A375 (cell line): ENCODE results near the gene LRRC8E. TPM values are rescaled to one million over a fixed set of nuclear protein-coding genes. Genes with fewer than 3 reads are reported as not detected.

Source experiments
- total RNA-seq: library from RNA; depleted of rRNA; stranded (reverse); fragments of >200 nt; shearing (Covaris generic); gene quantifications from 2 replicates; pipeline ENCODE4 v1.2.3, GENCODE V29; 2014; rRNA removed

LRRC8E gene
- 11.6 and 14.7 TPM in 2 replicates for total RNA-seq

DNA sequence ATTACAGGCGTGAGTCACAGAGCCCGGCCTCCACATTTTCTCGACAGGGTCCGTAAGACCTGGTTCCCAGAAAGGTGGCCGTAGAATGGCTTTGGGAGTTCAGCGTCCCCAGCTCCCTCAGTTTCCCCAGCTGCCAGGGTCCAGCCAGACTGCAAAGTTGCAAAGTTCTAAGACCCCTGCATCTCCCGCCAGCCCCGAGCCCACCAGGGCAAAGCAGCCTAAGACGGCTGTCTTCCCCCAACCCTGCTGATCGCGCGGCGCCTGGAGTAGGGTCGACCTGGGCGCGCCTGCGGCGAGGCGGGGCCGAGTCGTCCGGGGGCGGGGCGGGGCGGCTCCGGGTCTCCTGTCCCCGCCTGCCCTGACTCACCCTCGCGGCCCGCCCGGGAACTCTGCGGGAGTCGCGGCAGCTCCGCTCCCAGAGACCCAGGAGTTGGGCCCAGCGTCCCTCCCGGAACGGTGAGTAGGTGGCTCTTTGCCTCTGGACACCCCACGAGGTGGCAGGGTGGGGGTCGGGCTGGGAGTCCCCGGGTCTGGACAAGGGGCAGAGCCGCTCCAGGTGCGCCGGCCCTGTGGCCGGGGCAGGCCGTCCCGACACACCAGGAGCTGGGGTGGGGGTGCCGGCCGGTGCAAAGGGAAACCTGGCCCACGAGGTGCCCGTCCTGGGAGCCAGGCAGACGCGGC is at the start of gene LRRC8E:
LRRC8E (plus strand) TSS at position 366 of the 681 bp plus-strand sequence. CDS start 7,094 bp downstream, outside the sequence.

DNA sequence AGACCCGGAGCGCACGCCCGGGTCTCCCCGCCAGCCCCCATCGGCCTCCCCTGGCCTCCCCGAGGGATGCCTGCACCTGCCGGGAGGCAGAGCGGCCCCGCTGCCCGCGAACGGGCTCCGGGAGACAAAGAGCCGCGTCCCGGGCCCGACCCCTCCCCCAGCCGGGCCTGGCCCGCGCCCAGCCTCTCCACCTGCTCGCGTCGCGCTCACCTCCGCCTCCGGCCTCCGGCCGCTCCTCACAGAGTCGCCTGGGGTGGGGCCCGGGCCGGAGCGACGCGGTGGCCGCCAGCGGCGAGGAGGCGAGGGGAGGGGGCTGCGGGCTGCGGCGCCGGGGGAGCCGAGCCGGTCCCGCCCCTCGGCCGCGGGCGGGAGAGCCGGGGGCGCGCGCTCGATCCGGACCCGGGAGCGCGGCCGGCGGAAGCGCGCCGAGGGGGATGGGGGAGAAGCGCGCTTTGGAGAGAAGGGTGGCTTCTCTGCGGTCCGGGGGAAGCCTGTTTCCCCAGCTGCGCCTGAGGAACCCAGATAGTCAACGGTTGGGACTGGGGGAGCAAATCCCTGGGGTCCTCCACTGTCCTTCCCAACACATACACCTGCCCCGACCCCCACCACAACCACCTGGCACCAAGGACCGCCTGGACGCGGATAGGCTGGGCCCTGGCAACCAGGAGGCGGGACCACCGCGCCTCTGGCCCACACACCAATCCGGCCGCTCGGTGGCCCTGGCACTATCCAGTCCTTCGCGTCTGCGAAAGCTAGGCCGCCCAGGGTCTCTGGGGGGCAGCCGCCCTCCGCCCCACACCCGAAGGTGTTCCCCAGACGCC is 14.0 kb upstream of the LRRC8E start, which contains the start of gene PRR36:
PRR36 (minus strand) TSS at position 315 of the 821 bp plus-strand sequence. CDS start 701 bp downstream, outside the sequence.

DNA sequence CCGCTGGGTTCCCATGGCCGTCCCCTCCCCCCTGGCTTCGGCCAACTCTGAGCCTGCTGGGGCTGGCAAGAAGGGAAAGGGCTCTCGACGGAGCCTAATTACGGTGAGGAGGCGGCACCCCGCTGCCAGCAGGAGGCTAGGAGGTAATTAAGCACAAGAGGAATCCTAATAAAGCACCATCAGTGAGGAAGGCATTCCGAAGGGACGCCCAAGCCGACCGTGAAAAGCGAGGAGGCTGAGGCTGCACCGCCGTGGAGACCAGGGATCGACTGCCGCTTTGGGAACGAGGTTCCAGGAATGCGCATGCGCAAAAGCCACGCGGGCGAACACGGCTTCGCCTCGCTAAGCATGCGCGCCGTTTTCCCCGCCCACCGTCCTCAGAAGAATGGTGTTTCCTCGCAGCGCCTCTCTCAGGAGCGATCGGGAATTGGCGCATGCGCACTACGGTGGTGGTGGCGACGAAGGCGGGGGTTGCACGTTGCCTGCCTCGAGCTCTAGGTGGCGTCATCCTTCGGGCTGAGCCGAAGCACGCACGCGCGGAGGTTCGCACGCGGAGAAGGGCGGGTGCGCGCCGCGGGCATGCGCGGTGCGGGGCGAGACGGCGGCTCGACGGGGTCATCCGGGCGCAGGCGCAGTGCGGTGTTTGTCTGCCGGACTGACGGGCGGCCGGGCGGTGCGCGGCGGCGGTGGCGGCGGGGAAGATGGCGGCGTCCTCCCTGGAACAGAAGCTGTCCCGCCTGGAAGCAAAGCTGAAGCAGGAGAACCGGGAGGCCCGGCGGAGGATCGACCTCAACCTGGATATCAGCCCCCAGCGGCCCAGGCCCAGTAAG is 15.1 kb downstream of the LRRC8E start, which contains the start of gene MAP2K7:
MAP2K7 (plus strand) TSS at position 634 of the 830 bp plus-strand sequence; CDS start at position 702, 68 bp downstream.

DNA sequence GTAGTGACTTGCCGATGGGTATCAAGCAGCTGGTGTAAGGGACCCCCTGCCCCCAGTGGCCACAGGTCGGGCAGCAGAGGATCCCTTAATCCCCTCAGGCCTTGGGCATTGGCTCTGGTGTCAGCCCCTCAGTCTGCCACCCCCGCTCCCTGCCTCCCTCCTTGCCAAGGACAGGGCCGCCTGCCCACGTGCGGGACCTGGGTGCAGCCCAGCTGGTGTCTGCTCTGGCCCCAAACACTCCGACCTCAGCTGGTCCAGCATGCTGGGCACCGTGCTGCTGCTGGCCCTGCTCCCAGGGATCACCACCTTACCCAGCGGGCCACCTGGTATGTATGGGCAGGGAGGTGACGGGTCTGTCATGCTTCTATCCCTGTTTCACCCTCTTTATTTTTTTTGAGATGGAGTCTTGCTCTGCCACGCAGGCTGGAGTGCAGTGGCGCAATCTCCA is 26.3 kb downstream of the LRRC8E start, which contains the start of gene TGFBR3L:
TGFBR3L (plus strand) TSS at position 233 of the 448 bp plus-strand sequence.

DNA sequence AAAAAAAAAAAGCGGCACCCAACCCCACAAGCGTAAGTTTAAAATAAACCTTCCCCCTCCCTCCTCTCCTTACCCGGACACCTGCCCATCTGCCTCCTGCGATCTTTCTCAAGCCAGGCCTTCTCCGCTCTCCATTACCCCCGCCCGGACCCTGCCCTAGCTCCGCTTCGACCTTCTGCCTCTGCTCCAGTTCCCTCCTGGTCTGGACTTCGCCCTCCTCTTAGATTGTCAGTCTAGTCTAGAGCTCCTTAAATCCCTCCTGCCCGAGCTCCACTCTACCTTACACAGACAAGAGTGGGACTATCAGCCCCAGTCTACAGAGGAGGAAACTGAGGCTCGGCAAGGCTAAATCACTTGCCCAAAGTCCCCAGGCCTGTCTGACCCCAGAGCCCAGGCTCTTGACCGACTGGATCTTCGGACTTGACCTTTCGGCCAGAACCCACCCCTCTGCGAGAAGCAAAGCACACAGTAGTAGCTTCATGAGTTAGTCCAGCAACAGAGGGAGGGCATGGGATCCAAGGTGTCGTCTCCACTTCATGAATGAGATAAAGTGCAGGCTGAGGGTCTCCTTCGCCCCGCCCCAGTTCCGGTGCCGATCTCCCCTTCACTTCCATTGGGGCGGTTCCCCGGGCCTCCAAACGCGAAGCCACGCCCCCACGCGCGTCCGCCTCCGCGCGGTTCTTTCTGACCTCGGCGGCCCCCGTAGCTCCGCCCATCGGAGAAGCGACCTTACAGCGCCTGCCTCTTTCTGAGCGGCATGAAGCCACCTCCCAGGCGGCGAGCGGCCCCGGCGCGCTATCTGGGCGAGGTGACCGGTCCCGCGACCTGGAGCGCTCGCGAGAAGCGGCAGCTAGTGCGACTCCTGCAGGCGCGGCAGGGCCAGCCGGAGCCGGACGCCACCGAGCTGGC is 31.6 kb downstream of the LRRC8E start, which contains the start of gene SNAPC2:
SNAPC2 (plus strand) TSS at position 729 of the 909 bp plus-strand sequence; CDS start at position 758, 29 bp downstream.

DNA sequence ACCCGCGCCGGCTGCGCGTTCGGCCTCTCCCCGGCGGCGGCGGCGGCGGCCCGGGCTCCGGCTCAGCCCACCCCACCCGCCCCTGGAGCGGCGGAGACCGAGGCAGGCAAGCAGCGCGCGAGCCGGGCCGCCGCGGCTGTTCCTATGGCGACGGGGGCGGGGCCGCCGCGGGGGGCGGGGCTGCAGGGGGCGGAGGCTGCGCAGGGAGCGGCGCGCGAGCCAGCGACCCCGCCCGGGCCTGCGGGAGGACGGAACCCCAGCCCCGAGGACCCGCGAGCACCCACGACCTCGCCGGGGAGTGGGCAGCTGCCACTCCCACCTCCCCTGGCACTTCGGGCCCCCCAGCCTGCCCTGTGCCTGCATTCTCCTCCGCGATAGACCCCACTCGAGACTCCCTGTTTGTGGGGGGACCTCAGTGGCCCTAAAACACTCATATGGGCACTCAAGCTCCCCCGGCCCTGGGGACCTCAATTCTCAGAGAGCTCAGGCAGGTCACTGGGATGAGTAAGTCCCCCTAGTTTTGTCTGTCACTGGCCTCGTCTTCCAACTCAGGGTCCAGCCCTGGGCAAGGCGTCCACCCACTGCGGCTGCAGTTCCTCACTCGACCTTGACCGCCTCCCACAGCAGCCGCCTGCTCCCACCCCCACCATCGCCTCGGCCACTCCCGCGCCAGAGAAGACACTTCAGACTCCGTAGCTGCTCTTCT is 37.9 kb downstream of the LRRC8E start, which contains the start of gene CTXN1:
CTXN1 (minus strand) TSS at position 115 of the 706 bp plus-strand sequence. CDS start 597 bp downstream, outside the sequence.

DNA sequence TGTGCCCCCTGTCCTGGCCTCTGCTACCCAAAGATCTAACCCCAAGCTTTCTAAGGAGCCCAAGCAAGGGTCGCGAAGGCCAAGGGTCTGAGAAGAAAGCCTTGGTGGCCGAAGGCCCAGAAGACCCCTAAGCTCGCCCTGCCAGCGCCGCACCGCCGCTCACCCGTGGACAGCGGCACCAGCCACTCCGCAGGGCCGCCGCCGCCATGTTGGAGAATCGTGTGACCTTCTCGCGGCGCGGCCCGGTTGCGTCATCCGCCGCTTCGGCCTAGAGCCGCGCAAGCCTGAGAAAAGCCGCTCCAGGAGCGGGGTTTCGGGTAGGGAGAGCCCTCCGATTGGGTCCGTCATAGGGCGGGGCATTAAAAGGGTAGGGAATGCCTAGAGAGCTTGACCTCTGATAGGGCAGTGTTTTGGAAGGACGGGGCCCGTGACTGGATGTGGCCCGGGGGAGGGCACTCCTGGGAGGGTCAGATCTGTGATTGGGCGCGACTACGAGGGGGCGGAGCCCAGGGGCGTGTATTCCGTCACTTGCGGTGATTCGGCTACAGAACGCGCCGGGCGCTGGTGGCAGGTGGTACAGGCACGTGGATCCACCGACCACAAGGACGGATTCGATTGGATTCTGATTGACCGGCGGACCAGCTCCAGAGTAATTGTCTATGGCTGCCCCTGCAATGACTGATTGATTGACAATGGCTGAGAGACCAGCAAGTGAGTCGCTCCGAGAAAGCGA is 55.3 kb downstream of the LRRC8E start, which contains the start of gene TIMM44:
TIMM44 (minus strand) TSS at position 223 of the 733 bp plus-strand sequence; CDS start at position 208, 15 bp downstream.

Other genes with a start within 250 kb of the LRRC8E start
- gene RETN, start 219.5 kb upstream of the LRRC8E start, total RNA-seq: not detected in 2 replicates
- gene MCEMP1, start 211.4 kb upstream of the LRRC8E start, total RNA-seq: 0.27 TPM in 1 of 2 replicates, not detected in the other
- 121 and 150 TPM in 2 replicates for gene TRAPPC5, start 207.7 kb upstream of the LRRC8E start, total RNA-seq
- gene FCER2, start 186.4 kb upstream of the LRRC8E start, total RNA-seq: 0.34 and 0.41 TPM in 2 replicates
- gene CLEC4G, start 156.4 kb upstream of the LRRC8E start, total RNA-seq: not detected in 2 replicates
- gene CD209, start 141.0 kb upstream of the LRRC8E start, total RNA-seq: not detected in 2 replicates
- gene CLEC4M, start 125.3 kb upstream of the LRRC8E start, total RNA-seq: not detected in 2 replicates
- 14.9 and 15.4 TPM in 2 replicates for gene EVI5L, start 58.3 kb upstream of the LRRC8E start, total RNA-seq
- 0.27 TPM in 1 of 2 replicates, not detected in the other for gene PRR36, start 14.1 kb upstream of the LRRC8E start, total RNA-seq
- 24.0 and 34.1 TPM in 2 replicates for gene MAP2K7, start 15.4 kb downstream of the LRRC8E start, total RNA-seq
- gene TGFBR3L, start 26.3 kb downstream of the LRRC8E start, total RNA-seq: 1.1 and 1.6 TPM in 2 replicates
- 33.9 and 34.5 TPM in 2 replicates for gene SNAPC2, start 31.8 kb downstream of the LRRC8E start, total RNA-seq
- gene CTXN1, start 37.6 kb downstream of the LRRC8E start, total RNA-seq: 9.7 and 12.0 TPM in 2 replicates
- 182 and 208 TPM in 2 replicates for gene TIMM44, start 55.2 kb downstream of the LRRC8E start, total RNA-seq
- gene ELAVL1, start 117.1 kb downstream of the LRRC8E start, total RNA-seq: 48.0 and 51.5 TPM in 2 replicates
- not detected in 2 replicates for gene CCL25, start 164.2 kb downstream of the LRRC8E start, total RNA-seq